Uterus (tissue), 4 donors: ENCODE results near the gene TTLL6. TPM values are rescaled to one million over a fixed set of nuclear protein-coding genes. Genes with fewer than 3 reads are reported as not detected.

ENCODE experiments used
- DNase-seq, 2 donors: peaks; one replicate each; pipeline ENCODE4 v3.0.0-alpha.2; 2019 to 2020
- H3K27ac ChIP-seq, 2 donors: fragments of 200-600 bp; sonication (generic); 1 replicate in 1 of 2; 2 replicates in 1 of 2; pipeline ENCODE4 v1.5.1; 2016 to 2018
- H3K27me3 ChIP-seq, 2 donors: fragments of 200-600 bp; sonication (generic); one replicate each; pipeline ENCODE4 v1.5.1; 2018 to 2019; ENCODE audit warnings: control low read depth in 1 of 2
- H3K36me3 ChIP-seq, 2 donors: fragments of 200-600 bp; sonication (generic); one replicate each; pipeline ENCODE4 v1.5.1; 2019; ENCODE audit warnings: control low read depth in 1 of 2
- H3K4me1 ChIP-seq, 2 donors: fragments of 200-600 bp; sonication (generic); one replicate each; pipeline ENCODE4 v1.5.1; 2018 to 2019; ENCODE audit warnings: control low read depth in 1 of 2
- H3K4me3 ChIP-seq, 2 donors: fragments of 200-600 bp; sonication (generic); 1 replicate in 1 of 2; 2 replicates in 1 of 2; pipeline ENCODE4 v1.5.1; 2018 to 2019; ENCODE audit warnings: mild to moderate bottlenecking in 1 of 2
- H3K9me3 ChIP-seq, 2 donors: fragments of 200-600 bp; sonication (generic); one replicate each; pipeline ENCODE4 v1.5.1; 2019; ENCODE audit warnings: control low read depth in 1 of 2
- POLR2A ChIP-seq, 2 donors: fragments of 450-650 bp; IDR thresholded peaks; one replicate each; pipeline ENCODE4 v1.6.1; 2016; ENCODE audit warnings: antibody characterized with exemption in 2 of 2, mild to moderate bottlenecking in 1 of 2, moderate library complexity in 1 of 2
- intact Hi-C: fragments of 100-400 bp; cut with DNase I; formaldehyde crosslinking; loops from one replicate; pipeline ENCODE4 v1.15.1; 2023; ENCODE audit warnings: low total_unique reads
- total RNA-seq, 4 donors: library from RNA; depleted of rRNA in 3 of 4; stranded (reverse); fragments of >200 nt in 3 of 4; gene quantifications; one replicate each; pipeline versions ENCODE4 v1.1.0 to v1.2.4, GENCODE V29; 2014 to 2023
- TF ChIP-seq, protein P1 (sequence below), 4 experiments: fragments of 200-600 bp in 2 of 4; fragments of 450-650 bp in 2 of 4; sonication (generic) in 2 of 4; IDR thresholded peaks; one replicate each; pipeline ENCODE4 v1.5.1; 2016 to 2019; ENCODE audit warnings: antibody characterized with exemption in 4 of 4, mild to moderate bottlenecking in 2 of 4, moderate library complexity in 1 of 4
- donor health status: DM: yes; HTN: yes; CAD: no.

TTLL6 gene
- total RNA-seq, 4 donors from 2014 or later: 0.41 to 0.91 TPM; not detected in 2

DNA sequence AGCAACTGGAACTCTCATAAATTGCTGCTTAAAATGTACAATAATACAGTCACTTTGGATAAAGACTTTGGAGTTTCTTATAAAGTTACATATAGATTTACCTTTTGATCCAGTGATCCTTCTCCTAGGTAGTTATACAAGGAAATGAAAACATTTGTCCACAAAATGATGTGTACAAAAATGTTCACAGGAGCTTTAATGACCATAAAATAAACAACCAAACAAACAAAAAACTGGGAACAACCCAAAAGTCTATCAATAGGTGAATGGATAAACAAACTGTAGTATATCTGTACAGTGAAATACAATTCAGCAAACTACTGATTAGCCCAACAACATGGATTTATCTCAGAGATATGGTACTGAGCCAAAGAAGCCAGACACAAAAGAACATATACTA lies 37.6 kb downstream of the TTLL6 start:
- Histone ChIP-seq H3K27me3 (no peaks in the 10 kb centered on the region), H3K27ac (no peak overlapping the region), H3K4me1 (no peaks in the 10 kb centered on the region), H3K36me3 (no peaks in the 10 kb centered on the region), H3K4me3 (no peak overlapping the region), H3K9me3 (no peaks in the 10 kb centered on the region)
- no peak for DNase-seq
- TF ChIP-seq POLR2A (IDR thresholded peaks at IDR 0.05): no peak
- TF ChIP-seq, protein P1, sequence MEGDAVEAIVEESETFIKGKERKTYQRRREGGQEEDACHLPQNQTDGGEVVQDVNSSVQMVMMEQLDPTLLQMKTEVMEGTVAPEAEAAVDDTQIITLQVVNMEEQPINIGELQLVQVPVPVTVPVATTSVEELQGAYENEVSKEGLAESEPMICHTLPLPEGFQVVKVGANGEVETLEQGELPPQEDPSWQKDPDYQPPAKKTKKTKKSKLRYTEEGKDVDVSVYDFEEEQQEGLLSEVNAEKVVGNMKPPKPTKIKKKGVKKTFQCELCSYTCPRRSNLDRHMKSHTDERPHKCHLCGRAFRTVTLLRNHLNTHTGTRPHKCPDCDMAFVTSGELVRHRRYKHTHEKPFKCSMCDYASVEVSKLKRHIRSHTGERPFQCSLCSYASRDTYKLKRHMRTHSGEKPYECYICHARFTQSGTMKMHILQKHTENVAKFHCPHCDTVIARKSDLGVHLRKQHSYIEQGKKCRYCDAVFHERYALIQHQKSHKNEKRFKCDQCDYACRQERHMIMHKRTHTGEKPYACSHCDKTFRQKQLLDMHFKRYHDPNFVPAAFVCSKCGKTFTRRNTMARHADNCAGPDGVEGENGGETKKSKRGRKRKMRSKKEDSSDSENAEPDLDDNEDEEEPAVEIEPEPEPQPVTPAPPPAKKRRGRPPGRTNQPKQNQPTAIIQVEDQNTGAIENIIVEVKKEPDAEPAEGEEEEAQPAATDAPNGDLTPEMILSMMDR (IDR thresholded peaks at IDR 0.05): no peak
- intact Hi-C loops: no loop called here

DNA sequence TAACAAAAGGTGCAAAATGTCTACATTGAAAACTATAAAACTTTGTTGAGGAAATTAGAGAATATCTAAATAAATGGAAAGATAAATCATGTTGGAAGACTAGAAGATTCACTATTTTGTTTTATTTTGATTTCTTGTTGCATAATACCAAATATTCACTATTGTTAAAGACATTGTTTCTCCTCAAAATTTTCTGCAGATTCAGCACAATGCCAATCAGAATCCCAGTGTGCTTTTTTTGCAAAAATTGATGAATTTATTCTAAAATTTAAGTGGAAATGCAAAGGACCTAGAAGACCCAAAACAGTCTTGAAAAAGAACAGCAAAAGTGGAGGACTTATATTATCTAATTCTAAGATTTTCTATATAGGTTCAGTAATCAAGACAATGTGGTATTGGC lies 40.4 kb downstream of the TTLL6 start:
- TF ChIP-seq, protein P1 (IDR thresholded peaks at IDR 0.05): no peak
- no peak for TF ChIP-seq POLR2A (IDR thresholded peaks at IDR 0.05)
- intact Hi-C loops: no loop called here
- DNase-seq: no peak
- Histone ChIP-seq H3K9me3 (no peaks in the 10 kb centered on the region), H3K4me1 (no peaks in the 10 kb centered on the region), H3K27me3 (peaks cover 0 to 3% of the 10 kb centered on the region in 2 donors), H3K36me3 (no peaks in the 10 kb centered on the region), H3K4me3 (no peak overlapping the region), H3K27ac (no peak overlapping the region)

DNA sequence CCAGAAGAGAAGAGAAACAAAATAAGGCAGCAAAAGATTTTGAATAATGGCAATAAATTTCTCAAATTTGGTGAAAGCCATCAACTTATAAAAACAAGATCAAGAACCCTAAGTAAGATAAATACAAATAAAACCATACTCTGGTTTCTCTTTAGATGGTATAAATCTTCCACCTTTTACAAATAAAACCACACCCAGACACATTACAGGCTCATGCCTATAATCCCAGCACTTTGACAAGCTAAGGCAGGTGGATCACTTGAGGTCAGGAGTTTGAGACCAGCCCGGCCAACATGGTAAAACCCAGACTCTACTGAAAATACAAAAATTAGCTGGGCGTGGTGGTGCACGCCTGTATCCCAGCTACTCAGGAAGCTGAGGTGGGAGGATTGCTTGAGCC lies 43.8 kb downstream of the TTLL6 start:
- no peaks in the 10 kb centered on the region for H3K4me1 ChIP-seq
- H3K36me3 ChIP-seq: no peaks in the 10 kb centered on the region
- H3K4me3 ChIP-seq: no peak overlapping the region
- no peaks in the 10 kb centered on the region for H3K9me3 ChIP-seq
- TF ChIP-seq POLR2A (IDR thresholded peaks at IDR 0.05): no peak
- TF ChIP-seq, protein P1 (IDR thresholded peaks at IDR 0.05): no peak
- intact Hi-C loops: no loop called here
- no peak overlapping the region for H3K27ac ChIP-seq
- H3K27me3 ChIP-seq: peaks cover 0 to 5% of the 10 kb centered on the region in 2 donors
- DNase-seq: no peak

DNA sequence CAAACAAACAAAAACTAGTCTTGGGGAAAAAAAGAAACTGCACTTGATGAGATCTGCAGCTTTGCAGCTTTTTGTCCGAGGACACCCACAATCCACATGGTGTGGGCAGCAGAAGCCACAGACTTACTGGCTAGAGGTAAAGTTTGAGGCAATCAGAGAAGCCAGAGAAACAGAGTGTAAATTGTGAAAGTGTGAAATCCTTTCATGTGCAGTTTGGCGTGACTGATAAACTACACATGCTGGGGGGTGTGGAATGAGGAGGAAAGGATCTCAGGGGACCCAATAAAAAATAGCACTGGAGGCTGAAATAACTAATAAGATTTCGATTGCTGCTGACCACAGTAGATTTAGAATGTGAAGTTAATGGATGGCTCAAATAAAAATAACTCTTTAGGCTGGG lies 46.1 kb downstream of the TTLL6 start:
- Histone ChIP-seq H3K27ac (no peak overlapping the region), H3K4me3 (no peak overlapping the region), H3K4me1 (no peaks in the 10 kb centered on the region), H3K36me3 (no peaks in the 10 kb centered on the region), H3K9me3 (no peaks in the 10 kb centered on the region), H3K27me3 (peaks cover 0 to 5% of the 10 kb centered on the region in 2 donors)
- no peak for TF ChIP-seq POLR2A (IDR thresholded peaks at IDR 0.05)
- TF ChIP-seq, protein P1 (IDR thresholded peaks at IDR 0.05): no peak
- DNase-seq: no peak
- intact Hi-C loops: no loop called here

DNA sequence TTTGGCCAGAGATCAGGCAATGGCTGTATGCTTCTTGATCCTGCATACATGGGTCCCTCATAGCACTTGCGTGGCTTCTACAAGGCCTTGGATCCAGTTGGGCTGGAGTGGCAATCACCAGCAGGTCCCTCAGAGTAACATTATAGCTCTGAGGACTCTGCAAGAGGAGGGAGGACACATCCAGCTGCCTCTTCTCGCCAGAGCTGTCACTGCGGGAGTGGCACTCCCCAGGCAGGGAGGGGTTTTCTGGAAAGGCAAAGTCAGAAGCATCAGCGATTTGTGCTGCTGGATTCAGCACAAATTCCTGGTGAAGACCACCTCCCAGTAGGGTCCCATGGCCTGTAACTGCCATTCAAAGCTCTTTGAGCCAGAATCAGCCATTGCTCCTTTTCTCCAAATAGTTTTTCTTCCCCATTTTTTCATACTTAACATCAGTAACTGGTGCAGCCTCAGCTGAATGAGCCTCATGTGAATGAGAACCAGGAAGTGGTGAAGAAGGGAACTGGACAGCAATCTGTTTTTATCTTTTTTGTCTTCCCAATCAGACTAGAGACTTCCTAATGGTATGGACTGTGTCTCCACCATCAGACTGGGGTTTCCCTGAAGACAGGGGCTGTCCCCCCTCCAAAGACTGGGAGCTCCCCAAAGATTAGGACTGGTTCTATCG lies 47.9 kb downstream of the TTLL6 start:
- Histone ChIP-seq H3K9me3 (no peaks in the 10 kb centered on the region), H3K27me3 (peaks cover 0 to 5% of the 10 kb centered on the region in 2 donors), H3K36me3 (no peaks in the 10 kb centered on the region), H3K27ac (no peak overlapping the region), H3K4me1 (no peaks in the 10 kb centered on the region), H3K4me3 (no peak overlapping the region)
- TF ChIP-seq, protein P1 (IDR thresholded peaks at IDR 0.05): no peak
- no peak for TF ChIP-seq POLR2A (IDR thresholded peaks at IDR 0.05)
- DNase-seq: no peak
- intact Hi-C loops: no loop called here
